Testis (tissue), 2 donors: ENCODE measurements around the gene ZNF302.

ENCODE experiments used
- CTCF ChIP-seq, 3 experiments: fragments of 450-650 bp in 2 of 3; fragments of 200-600 bp in 1 of 3; sonication (generic) in 1 of 3; IDR thresholded peaks; one replicate each; pipeline ENCODE4 v1.5.1; 2016 to 2019; ENCODE audit warnings: antibody characterized with exemption in 3 of 3, mild to moderate bottlenecking in 2 of 3, moderate library complexity in 1 of 3
- POLR2A ChIP-seq: fragments of 450-650 bp; IDR thresholded peaks from one replicate; pipeline ENCODE4 v1.6.1; 2017; ENCODE audit warnings: antibody characterized with exemption, mild to moderate bottlenecking, moderate library complexity

GRCh38 chr19:34713262-34713637 is 35.8 kb downstream of the ZNF302 start:
- TF ChIP-seq CTCF (IDR thresholded peaks at IDR 0.05) (no peak), POLR2A (no peak)
